G401 (cell line): Measurements from ENCODE around the gene PBOV1. TPM values are rescaled to one million over a fixed set of nuclear protein-coding genes. Genes with fewer than 3 reads are reported as not detected.

Experiments used
- DNase-seq: peaks from one replicate; pipeline ENCODE4 v3.0.0-alpha.2; 2015; ENCODE audit warnings: low spot score
- in situ Hi-C: cut with HindIII; loops from 2 replicates; pipeline ENCODE4 v1.10.0; 2016; ENCODE audit warnings: low sequenced_read_pairs, mixed read lengths
- total RNA-seq: library from RNA; depleted of rRNA; stranded (reverse); fragments of >200 nt; shearing (Covaris generic); gene quantifications from 2 replicates; pipeline ENCODE4 v1.2.3, GENCODE V29; 2014; rRNA removed

Gene PBOV1
- total RNA-seq, 1 experiment from 2014 or later, result not detected

GRCh38 chr6:138176652-138177232 lies 41.5 kb downstream of the PBOV1 start:
- no peak for DNase-seq
- in situ Hi-C loops, result no loop called here

- in situ Hi-C loops, result no loop called here
- no peak for DNase-seq
Observed at GRCh38 chr6:138175596-138175995, 42.7 kb downstream of the PBOV1 start.

Other genes starting within 250 kb of the PBOV1 start
- gene PERP, start 111.1 kb downstream of the PBOV1 start, total RNA-seq, result 4.4 and 9.1 TPM in 2 replicates
- not detected in 2 replicates for gene ARFGEF3, start 56.6 kb downstream of the PBOV1 start, total RNA-seq
- gene SMIM28, start 159.4 kb upstream of the PBOV1 start, total RNA-seq, result not detected in 2 replicates
- gene HEBP2, start 185.7 kb upstream of the PBOV1 start, total RNA-seq, result 18.1 and 44.1 TPM in 2 replicates